T-helper 1 cell treated with Interleukin-12 subunit alpha and Interleukin-12 subunit beta and Interleukin-4 antibody, amounts not matched to agents 30 μg/mL and 1 μg/mL, for 36 hours (primary cell): ENCODE measurements around the gene SCO1.

Experiments used
- H3K27ac Mint-ChIP-seq: one replicate; pipeline ENCODE4 v1.8.0; 2021; ENCODE audit warnings: mild to moderate bottlenecking, mixed read lengths
- H3K27me3 Mint-ChIP-seq: one replicate; pipeline ENCODE4 v1.8.0; 2021; ENCODE audit warnings: low read depth, mixed read lengths
- H3K36me3 Mint-ChIP-seq: one replicate; pipeline ENCODE4 v1.8.0; 2021; ENCODE audit warnings: low read depth, mixed read lengths
- H3K4me1 Mint-ChIP-seq: one replicate; pipeline ENCODE4 v1.8.0; 2021; ENCODE audit warnings: low read depth, mixed read lengths
- H3K4me3 Mint-ChIP-seq: one replicate; pipeline ENCODE4 v1.8.0; 2021; ENCODE audit warnings: mild to moderate bottlenecking, moderate library complexity, mixed read lengths
- H3K9me3 Mint-ChIP-seq: one replicate; pipeline ENCODE4 v1.8.0; 2021; ENCODE audit warnings: mixed read lengths

Gene SCO1

DNA sequence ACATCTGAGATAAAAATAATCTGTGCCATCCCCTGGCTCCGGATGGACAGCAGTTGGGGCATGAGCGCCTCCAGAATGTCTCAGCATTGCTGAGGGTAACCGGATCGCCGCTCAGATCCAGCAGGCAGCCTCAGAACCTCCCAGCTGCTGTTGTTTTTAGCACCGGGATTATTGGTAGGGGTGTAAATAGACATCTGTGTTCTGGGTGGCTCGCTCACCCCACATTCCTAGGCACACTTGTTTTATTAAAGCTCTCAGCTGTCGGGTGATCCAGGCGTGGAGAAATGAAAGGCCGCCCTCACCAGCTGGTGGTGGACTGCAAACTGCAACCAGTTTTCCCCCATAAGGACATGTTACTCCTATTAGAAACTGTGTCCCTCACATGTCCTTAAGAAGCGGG lies 72.4 kb downstream of the SCO1 start:
- Mint-ChIP-seq H3K4me1 (no peaks in the 10 kb centered on the region), H3K4me3 (no peak overlapping the region), H3K9me3 (no peaks in the 10 kb centered on the region), H3K36me3 (peaks cover 3% of the 10 kb centered on the region), H3K27ac (no peak overlapping the region), H3K27me3 (no peaks in the 10 kb centered on the region)

DNA sequence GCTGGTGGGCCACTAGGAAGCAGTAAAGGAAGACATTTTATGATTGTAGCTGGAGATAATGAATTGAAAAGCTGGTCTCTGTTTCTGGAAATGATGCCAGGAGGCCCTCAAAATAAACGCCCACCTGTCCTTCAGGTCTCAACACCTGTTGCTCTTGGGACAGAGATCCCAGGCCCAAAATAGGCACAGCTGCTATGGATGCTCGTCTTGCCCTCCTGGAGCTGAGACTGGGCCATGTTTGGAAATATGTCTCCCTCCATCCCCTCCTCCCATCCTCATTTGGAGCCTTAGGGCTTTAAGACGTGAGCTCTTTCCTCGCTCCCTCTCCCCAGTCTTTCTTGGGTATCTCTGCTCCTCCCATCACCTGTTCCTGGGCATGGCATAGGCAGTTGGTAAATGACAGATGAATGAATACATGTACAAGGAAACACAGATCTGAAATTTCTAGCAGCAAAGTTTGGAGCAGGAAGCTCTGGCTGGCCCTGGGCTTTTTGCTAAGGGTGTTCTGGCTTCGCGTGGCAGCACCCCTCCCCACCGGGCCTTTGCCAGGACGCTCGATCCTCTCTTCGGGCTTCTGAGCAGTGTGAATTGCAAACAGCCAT lies 73.5 kb downstream of the SCO1 start:
- Mint-ChIP-seq H3K27ac (no peak overlapping the region), H3K27me3 (no peaks in the 10 kb centered on the region), H3K4me3 (no peak overlapping the region), H3K36me3 (no peaks in the 10 kb centered on the region), H3K4me1 (no peaks in the 10 kb centered on the region), H3K9me3 (no peaks in the 10 kb centered on the region)

DNA sequence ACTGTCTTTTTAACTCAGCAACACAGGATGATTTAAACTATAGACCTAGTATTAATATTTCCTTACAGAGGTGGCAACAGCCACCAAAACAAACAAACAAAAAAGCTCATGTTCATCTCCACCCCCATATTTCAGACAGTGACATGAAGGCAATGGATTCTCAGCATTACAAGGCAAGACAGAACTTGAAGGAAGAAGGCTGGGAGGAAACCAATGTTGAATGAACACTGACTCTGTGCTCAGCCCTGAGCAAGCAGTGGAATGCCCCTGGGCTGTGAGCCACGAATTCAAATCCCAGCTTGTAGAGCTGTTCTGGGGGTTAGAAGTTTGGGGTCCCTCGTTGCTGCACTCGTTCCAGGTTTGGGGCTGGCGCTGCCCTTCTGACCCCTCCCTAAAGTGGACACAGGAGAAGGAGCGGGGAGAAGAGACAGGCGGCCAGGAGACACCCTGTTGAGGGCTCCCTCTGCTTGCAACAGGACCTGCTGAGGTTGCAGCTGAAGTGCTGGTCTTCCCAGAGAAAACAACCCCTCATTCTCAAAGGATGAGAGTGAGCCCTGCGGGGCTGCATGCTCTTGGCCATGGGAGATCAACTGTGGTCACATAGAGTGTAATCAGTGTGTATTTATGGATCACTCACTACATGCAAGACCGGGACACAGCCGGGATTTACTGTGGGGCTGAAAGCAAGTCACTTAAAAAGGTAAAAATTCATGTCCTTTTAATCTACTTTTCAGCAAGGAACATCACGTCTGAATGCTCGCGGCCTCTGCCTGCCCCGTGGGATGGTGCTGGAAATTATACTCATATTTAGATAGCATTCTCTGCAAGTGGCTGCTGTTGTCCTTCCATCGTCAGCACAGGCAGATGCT lies 74.5 kb downstream of the SCO1 start:
- Mint-ChIP-seq H3K36me3 (no peaks in the 10 kb centered on the region), H3K4me3 (no peak overlapping the region), H3K27me3 (no peaks in the 10 kb centered on the region), H3K9me3 (no peaks in the 10 kb centered on the region), H3K27ac (no peak overlapping the region), H3K4me1 (peaks cover 2% of the 10 kb centered on the region)
